Aorta (tissue), 5 donors: ENCODE data around the gene NXPE4. TPM values are rescaled to one million over a fixed set of nuclear protein-coding genes. Genes with fewer than 3 reads are reported as not detected.
"Not testable (repeated sequence)": the region's sequence is repeated elsewhere in the genome, so short reads cannot be mapped to it uniquely, and the experiment has no call there.

ENCODE experiments used
- ATAC-seq: fragments of 200-7000 bp; cut with Tn5 transposase; one replicate; pipeline ENCODE4 v1.9.1; 2022; ENCODE audit warnings: moderate library complexity; ENCODE audit not compliant: low FRiP score
- DNase-seq, 2 donors: peaks; one replicate each; pipeline ENCODE4 v3.0.0-alpha.2; 2020
- H3K27ac ChIP-seq, 2 donors: one replicate each; pipeline ENCODE4 v1.5.1; 2013; ENCODE audit warnings: low read length in 2 of 2, mild to moderate bottlenecking in 2 of 2, moderate library complexity in 2 of 2, control low read depth in 1 of 2, inconsistent platforms in 1 of 2, low read depth in 1 of 2
- H3K27me3 ChIP-seq, 2 donors: one replicate each; pipeline ENCODE4 v1.6.1; 2013; ENCODE audit warnings: control low read depth in 1 of 2, low read length in 1 of 2, mild to moderate bottlenecking in 1 of 2, moderate library complexity in 1 of 2; ENCODE audit not compliant: insufficient read depth in 2 of 2, control insufficient read depth in 1 of 2
- H3K36me3 ChIP-seq, 2 donors: one replicate each; pipeline ENCODE4 v1.6.1; 2013; ENCODE audit warnings: control low read depth in 1 of 2, low read length in 1 of 2, mild to moderate bottlenecking in 1 of 2; ENCODE audit not compliant: insufficient read depth in 2 of 2, control insufficient read depth in 1 of 2
- H3K4me1 ChIP-seq, 2 donors: one replicate each; pipeline ENCODE4 v1.6.1; 2013; ENCODE audit warnings: low read length in 2 of 2, control low read depth in 1 of 2, mild to moderate bottlenecking in 1 of 2, moderate library complexity in 1 of 2; ENCODE audit not compliant: insufficient read depth in 2 of 2, control insufficient read depth in 1 of 2
- H3K4me3 ChIP-seq, 2 donors: one replicate each; pipeline ENCODE4 v1.5.1; 2013; ENCODE audit warnings: low read length in 2 of 2, control low read depth in 1 of 2, mild to moderate bottlenecking in 1 of 2
- H3K9me3 ChIP-seq: one replicate; pipeline ENCODE4 v1.6.1; 2013; ENCODE audit warnings: mild to moderate bottlenecking, low read length; ENCODE audit not compliant: control insufficient read depth
- WGBS, 2 donors: extraction: QIAGEN DNeasy Blood & Tissue Kit; methylation state at CpG; one replicate each; pipeline ENCODE4 v1.1.7; 2013; 5-methylcytosine and 5-hydroxymethylcytosine counted together
- intact Hi-C, 2 donors: fragments of 100-400 bp; cut with DNase I; formaldehyde crosslinking; loops; one replicate each; pipeline versions ENCODE4 v1.14.2 to v1.15.0; 2022
- polyA plus RNA-seq, 2 donors: library from polyadenylated mRNA; stranded (reverse); fragments of 200-250 nt; gene quantifications; one replicate each; pipeline ENCODE4 v1.2.3, GENCODE V29; 2013
- total RNA-seq, 2 donors: library from RNA; stranded (reverse); fragmentation: NEBNext Ultra II Directional; extraction: Animal tissue kit (Norgen Biotek cat#: 25700); gene quantifications; one replicate each; pipeline ENCODE4 v1.2.1, GENCODE V29; 2021
- donor health status: healthy with polysubstance abuse.
- donor health status: Bipolar disorder and iron deficiency.
- donor health status: DM: no; HTN: no; CAD: no.
- donor health status: DM: no; HTN: no; CAD: no.
- donor health status: DM: yes; HTN: yes; CAD: no.

Gene NXPE4
- total and polyA plus RNA-seq, 4 donors: 0.33 to 1.9 TPM; not detected in 2

GRCh38 chr11:114621072-114621471, 25.5 kb upstream of the NXPE4 start:
- intact Hi-C loops: no loop called here
- H3K9me3 ChIP-seq: peaks cover 2% of the 10 kb centered on the region
- no peak overlapping the region for H3K27ac ChIP-seq
- 89% methylated on average over 8 of the region's 8 CpGs for WGBS, 2 donors
- no peak for ATAC-seq
- no peak for DNase-seq
- no peak overlapping the region for H3K4me3 ChIP-seq
- no peaks in the 10 kb centered on the region for H3K4me1 ChIP-seq
- H3K27me3 ChIP-seq: no peaks in the 10 kb centered on the region
- H3K36me3 ChIP-seq: no peaks in the 10 kb centered on the region

GRCh38 chr11:114619659-114620173, 24.1 kb upstream of the NXPE4 start:
- no peaks in the 10 kb centered on the region for H3K4me1 ChIP-seq
- no peaks in the 10 kb centered on the region for H3K36me3 ChIP-seq
- DNase-seq: no peak
- no peaks in the 10 kb centered on the region for H3K27me3 ChIP-seq
- H3K9me3 ChIP-seq: no peaks in the 10 kb centered on the region
- no peak for ATAC-seq
- WGBS, 2 donors: 80 to 88% methylated on average over 10 of the region's 10 CpGs
- no peak overlapping the region for H3K4me3 ChIP-seq
- no peak overlapping the region for H3K27ac ChIP-seq
- intact Hi-C loops: no loop called here

DNA sequence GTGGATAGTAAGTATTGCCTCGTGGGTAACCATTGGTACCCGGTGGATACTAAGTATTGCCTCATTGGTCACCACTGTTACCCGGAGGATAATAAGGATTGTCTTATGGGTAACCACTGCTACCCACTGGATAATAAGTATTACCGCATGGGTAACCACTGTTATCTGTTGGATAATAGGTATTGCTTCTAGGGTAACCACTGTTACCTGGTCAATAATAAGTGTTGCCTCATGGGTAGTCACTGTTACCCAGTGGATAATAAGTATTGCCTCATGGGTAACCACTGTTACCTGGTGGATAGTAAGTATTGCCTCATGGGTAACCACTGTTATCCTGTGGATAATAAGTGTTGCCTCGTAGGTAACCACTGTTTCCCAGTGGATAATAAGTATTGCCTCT, 22.6 kb upstream of the NXPE4 start:
- H3K4me1 ChIP-seq: no peaks in the 10 kb centered on the region
- no peak for DNase-seq
- no peak for ATAC-seq
- no peaks in the 10 kb centered on the region for H3K9me3 ChIP-seq
- no peak overlapping the region for H3K4me3 ChIP-seq
- whole genome bisulfite sequencing, 2 donors: 94 to 97% methylated on average over 5 of the region's 5 CpGs
- intact Hi-C loops: no loop called here
- H3K27ac ChIP-seq: no peak overlapping the region
- H3K27me3 ChIP-seq: no peaks in the 10 kb centered on the region
- no peaks in the 10 kb centered on the region for H3K36me3 ChIP-seq

DNA sequence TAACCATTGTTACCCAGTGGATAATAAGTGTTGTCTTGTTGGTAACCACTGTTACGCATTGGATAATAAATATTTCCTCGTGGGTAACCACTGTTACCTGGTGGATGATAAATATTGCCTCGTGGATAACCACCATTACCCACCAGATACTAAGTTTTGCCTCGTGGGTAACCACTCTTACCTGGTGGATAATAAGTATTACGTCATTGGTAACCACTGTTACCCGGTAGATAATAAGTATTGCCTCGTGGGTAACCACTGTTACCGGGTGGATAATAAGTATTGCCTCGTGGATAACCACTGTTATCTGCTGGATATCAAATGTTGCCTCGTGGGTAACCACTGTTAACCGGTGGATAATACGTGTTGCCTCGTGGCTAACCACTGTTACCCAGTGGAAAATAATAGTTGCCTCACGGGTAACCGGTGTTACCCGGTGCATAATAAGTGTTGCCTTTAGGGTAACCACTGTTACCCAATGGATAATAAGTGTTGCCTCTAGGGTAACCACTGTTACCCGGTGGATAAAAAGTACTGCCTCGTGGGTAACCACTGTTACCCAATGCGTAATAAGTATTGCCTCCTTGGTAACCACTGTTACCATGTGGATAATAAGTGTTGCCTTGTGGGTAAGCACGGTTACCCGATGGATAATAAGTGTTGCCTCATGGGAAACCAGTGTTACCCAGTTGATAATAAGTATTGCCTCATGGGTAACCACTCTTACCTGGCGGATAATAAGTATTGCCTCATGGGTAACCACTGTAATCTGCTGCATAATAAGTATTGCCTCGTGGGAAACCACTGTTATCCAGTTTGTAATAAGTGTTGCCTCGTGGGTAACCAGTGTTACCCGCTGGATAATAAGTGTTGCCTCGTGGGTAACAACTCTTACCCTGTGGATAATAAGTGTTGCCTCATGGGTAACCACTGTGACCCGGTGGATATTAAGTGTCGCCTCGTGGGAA, 21.9 kb upstream of the NXPE4 start:
- Histone ChIP-seq H3K27ac (no peak overlapping the region), H3K4me3 (no peak overlapping the region), H3K9me3 (no peaks in the 10 kb centered on the region), H3K36me3 (no peaks in the 10 kb centered on the region), H3K4me1 (no peaks in the 10 kb centered on the region), H3K27me3 (no peaks in the 10 kb centered on the region)
- DNase-seq: no peak
- intact Hi-C loops: no loop called here
- no peak for ATAC-seq
- WGBS, 2 donors: 91% methylated on average over 29 of the region's 29 CpGs

DNA sequence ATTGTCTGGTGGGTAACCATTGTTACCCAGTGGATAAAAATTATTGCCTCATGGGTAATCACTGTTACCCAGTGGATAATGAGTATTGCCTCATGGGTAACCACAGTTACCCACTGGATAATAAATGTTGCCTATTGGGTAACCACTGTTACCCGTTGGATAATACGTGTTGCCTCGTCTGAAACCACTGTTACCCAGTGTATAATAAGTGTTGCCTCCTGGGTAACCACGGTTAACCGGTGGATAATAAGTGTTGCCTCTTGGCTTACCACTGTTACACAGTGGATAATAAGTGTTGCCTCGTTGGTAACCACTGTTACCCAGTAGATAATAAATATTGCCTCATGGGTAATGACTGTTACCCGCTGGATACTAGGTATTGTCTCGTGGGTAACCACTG, 20.9 kb upstream of the NXPE4 start:
- intact Hi-C loops: no loop called here
- H3K4me1 ChIP-seq: no peaks in the 10 kb centered on the region
- H3K36me3 ChIP-seq: no peaks in the 10 kb centered on the region
- DNase-seq: no peak
- no peak overlapping the region for H3K4me3 ChIP-seq
- no peak for ATAC-seq
- 89 to 90% methylated on average over 8 of the region's 8 CpGs for WGBS, 2 donors
- H3K27me3 ChIP-seq: no peaks in the 10 kb centered on the region
- no peak overlapping the region for H3K27ac ChIP-seq
- H3K9me3 ChIP-seq: no peaks in the 10 kb centered on the region

- H3K9me3 ChIP-seq: no peaks in the 10 kb centered on the region
- H3K4me3 ChIP-seq: no peak overlapping the region
- H3K36me3 ChIP-seq: no peaks in the 10 kb centered on the region
- no peaks in the 10 kb centered on the region for H3K27me3 ChIP-seq
- H3K27ac ChIP-seq: no peak overlapping the region
- DNase-seq (no peak), ATAC-seq (no peak)
- 88% methylated on average over 17 of the region's 17 CpGs for WGBS, 2 donors
- intact Hi-C loops: no loop called here
- no peaks in the 10 kb centered on the region for H3K4me1 ChIP-seq
Measured at GRCh38 chr11:114615448-114616361, 20.1 kb upstream of the NXPE4 start.

- ATAC-seq (no peak), DNase-seq (no peak)
- Histone ChIP-seq H3K9me3 (no peaks in the 10 kb centered on the region), H3K4me3 (no peak overlapping the region), H3K27me3 (no peaks in the 10 kb centered on the region), H3K36me3 (no peaks in the 10 kb centered on the region), H3K4me1 (no peaks in the 10 kb centered on the region), H3K27ac (no peak overlapping the region)
- intact Hi-C loops: no loop called here
- WGBS, 2 donors: 87 to 90% methylated on average over 11 of the region's 11 CpGs
Measured at GRCh38 chr11:114614127-114614720, 18.6 kb upstream of the NXPE4 start.

- H3K4me1 ChIP-seq, H3K27me3 ChIP-seq, H3K4me3 ChIP-seq, intact Hi-C loops, ATAC-seq, H3K9me3 ChIP-seq, H3K27ac ChIP-seq, DNase-seq, H3K36me3 ChIP-seq: not testable (repeated sequence)
- 83 to 88% methylated on average over 9 of the region's 9 CpGs for WGBS, 2 donors
Measured at GRCh38 chr11:114613094-114613493, 17.5 kb upstream of the NXPE4 start.
